ENCODE data around the gene RGS11.

The RGS11 gene

GRCh38 chr16:228151-228851, 47.4 kb downstream of the RGS11 start:
- TF ChIP-seq REST (IDR thresholded peaks at IDR 0.05; ENCODE audit: insufficient read depth in 1 of 2, low read depth in 2 of 2, low read length in 2 of 2): no peak
- no peak for TF ChIP-seq TAF1 (IDR thresholded peaks at IDR 0.05; ENCODE audit: borderline replicate concordance, insufficient read depth, low read length)
- no peak for TF ChIP-seq SIN3A (IDR thresholded peaks at IDR 0.05; ENCODE audit: borderline replicate concordance, insufficient read depth, low read length)
- TF ChIP-seq POLR2AphosphoS5 (IDR thresholded peaks at IDR 0.05; ENCODE audit: low read depth, low read length): no peak
- no peak for TF ChIP-seq FOXP2 (optimal IDR thresholded peaks at IDR 0.05; ENCODE audit: borderline replicate concordance, extremely low read depth, extremely low read length, insufficient read depth)

GRCh38 chr16:220021-220420, 55.7 kb downstream of the RGS11 start:
- TF ChIP-seq TAF1 (IDR thresholded peaks at IDR 0.05; ENCODE audit: borderline replicate concordance, insufficient read depth, low read length) (no peak), REST (IDR thresholded peaks at IDR 0.05; ENCODE audit: insufficient read depth in 1 of 2, low read depth in 2 of 2, low read length in 2 of 2) (no peak), FOXP2 (optimal IDR thresholded peaks at IDR 0.05; ENCODE audit: borderline replicate concordance, extremely low read depth, extremely low read length, insufficient read depth) (no peak), SIN3A (IDR thresholded peaks at IDR 0.05; ENCODE audit: borderline replicate concordance, insufficient read depth, low read length) (no peak), POLR2AphosphoS5 (IDR thresholded peaks at IDR 0.05; ENCODE audit: low read depth, low read length) (no peak)

Data from PFSK-1 (cell line).